GM19397 (cell line): ENCODE measurements around the gene RESF1.
A peak's percentile ranks its signal among the peaks of the same experiment; 100 is the strongest.

ENCODE experiments used
- ATAC-seq: cut with Tn5 transposase; IDR thresholded peaks from one replicate; pipeline ENCODE4 v1.9.1; 2021; ENCODE audit warnings: mild to moderate bottlenecking, moderate library complexity; ENCODE audit not compliant: unreplicated experiment

RESF1 gene

DNA sequence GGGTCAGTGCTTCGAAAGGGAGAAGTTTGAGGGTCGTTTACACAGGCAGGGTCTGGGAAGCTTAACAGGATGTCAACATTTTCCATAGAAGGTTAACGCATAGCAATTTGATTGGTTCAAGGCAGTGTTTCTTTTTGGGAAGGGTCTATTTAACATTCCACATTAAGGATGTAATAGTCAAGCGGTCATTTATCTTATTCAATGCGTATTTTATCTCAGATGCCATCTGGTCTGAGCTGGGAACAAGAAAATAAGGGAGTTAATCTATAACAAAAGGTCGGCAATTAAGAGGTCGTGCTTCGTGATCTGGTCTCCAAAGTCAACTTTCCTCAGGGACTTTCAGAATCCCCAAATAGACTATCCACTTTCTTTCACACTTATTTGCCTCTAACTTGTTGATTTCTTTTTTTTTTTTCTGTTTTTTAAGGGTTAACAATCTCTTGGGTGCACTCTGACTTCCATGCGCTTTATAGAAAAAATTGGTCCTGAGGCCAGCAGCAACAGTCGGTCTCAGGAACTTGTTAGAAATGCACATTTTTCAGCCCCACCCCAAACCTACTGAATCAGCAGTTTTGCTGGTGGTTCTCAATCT, 550 bp upstream of the RESF1 start:
- no peak for ATAC-seq

DNA sequence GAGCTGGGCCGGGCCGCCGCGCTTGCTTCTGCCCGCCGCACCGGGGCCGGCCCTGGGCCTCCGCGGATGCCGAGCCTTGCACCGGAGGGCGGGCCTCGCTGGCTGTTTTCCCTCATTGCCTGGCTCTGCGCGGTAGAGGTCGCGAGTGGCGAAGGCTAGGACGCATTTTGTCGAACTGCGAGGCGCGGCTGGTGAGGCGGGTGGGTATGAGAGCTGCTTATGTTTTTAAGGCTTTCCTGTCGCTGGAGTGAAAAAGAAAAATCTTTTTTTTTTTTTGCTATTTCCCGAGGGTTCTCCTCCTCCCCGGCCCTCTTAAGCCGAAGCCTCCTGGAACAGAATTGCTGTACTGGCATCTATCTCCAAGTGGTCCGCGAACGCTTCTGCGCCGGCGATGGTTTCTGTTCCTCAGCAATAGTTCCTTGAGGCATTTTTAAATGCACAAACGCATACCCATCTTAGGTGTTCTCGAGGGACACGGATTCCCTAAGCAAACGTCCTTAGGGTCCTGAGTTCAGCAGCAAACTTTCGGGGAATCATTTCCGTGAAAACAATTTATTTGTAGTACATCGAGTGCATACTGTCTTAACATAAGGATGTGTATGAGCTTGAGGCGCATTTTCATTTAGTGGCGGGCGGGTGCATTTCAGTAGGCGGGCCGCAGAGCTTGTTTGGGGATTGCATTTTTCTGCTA, 631 bp downstream of the RESF1 start:
- ATAC-seq = peak; percentile 50

DNA sequence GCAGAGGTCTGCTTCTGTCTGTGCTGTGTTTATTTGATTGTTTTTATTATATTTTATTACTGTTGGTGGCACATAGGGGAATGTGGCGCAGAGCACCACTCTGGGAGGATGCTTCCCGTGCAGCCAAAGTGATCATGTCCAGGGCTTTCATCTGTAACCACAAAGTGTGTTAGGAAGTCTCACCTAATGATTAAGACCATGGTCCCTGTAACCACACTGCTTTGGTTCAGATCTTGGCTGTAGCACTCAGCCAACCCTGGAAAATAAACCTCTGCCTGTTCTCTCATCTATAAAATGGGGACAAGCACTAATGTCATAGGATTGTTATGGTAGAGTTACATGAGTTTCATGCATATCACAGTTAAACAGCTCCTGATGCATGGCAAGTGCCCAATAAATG, 1.9 kb downstream of the RESF1 start:
- no peak for ATAC-seq

DNA sequence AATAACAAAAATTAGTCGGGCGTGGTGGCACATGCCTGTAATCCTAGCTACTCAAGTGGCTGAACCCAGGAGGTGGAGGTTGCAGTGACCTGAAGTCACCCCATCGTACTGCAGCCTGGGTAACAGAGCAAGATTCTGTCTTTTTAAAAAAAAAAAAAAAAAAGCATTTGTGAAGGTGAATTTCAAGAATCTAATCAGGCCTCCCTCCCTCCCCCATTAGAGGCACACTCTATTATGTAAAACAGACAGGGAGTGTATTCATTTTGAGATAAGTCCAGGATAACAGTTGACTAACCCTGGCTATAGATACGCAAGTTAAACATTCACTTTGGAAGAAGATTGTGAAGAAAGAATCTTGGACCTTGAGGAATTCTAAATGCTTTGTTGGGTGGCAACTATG, 2.9 kb downstream of the RESF1 start:
- no peak for ATAC-seq

DNA sequence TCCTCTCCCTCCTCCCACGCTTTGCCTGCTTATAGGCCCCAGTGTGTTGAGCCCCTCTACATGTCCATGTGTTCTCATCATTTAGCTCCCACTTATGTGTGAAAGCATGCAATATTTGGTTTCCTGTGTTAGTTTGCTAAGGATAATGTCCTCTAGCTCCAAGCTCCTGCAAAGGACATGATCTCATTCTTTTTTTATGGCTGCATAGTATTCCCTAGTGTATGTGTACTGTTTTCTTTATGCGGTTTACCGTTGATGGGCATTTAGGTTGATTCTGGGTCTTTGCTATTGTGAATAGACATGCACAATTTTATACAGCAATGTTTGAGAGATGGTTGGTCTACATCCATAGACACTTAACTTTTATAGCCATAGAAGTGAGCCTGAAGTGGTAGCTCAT, 5.1 kb downstream of the RESF1 start:
- ATAC-seq = no peak

DNA sequence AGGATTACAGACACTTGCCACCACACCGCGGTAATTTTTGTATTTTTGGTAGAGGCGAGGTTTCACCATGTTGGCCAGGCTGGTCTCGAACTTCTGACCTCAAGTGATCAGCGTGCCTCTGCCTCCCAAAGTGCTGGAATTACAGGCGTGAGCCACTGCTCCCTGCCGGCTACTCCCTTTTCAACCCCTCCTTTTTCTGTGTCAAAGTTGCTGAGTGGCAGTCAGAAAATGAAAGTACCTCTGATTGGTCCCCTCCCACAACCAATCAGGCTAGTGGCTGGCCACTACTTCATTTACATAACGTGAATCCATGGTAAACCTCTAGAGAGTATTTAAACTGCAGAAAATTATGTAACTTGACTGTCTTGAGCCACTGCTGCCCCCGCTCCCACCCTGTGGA, 5.9 kb downstream of the RESF1 start:
- ATAC-seq = no peak

DNA sequence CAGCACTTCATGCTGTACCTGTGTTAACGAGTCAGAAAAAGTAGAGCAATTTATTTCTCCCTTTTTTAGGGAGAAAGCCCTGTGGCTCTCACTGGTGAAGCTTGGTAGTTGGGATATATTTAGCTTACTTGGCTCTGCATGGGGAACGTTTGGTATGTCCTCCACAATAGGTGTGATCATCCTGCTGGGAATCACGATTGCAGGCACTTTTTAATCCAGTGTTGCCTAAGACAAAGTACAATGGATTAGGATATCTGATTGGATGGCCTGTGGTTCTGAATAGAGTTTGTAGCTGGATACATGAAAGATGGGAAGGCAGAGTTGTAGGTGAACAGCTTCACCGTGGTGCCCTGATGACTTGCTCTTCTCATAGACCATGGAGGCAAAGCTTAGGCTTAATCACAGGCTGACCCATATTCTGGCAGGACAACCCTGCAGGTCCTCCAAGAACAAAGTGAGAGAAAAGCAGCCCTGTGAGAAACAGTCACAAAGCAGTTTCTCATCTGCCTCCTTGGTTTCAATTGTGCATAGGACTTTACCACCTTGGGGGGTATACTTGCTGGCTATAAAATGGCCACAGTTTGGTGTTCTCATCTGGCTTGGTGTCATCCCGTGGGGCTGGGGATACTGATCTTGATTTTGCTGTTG, 7.5 kb downstream of the RESF1 start:
- ATAC-seq = no peak

DNA sequence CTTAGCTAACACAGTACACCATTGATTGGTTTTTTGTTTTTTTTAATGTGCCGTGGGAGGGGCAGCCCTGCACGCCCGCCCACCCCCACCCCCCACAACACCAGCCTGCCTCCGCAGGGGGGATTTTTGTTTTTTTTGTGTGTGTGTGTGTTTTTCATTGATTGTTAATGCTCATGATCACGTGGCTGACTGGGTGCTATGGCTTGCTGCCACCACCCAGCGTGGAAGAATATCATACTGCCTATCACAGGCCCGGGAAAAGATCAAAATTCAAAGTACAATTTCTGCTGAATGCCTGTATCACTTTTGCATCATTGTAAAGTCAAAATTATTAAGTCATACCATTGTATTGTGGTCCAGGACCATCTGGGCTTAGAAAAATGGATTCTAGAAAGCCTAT, 8.3 kb downstream of the RESF1 start:
- no peak for ATAC-seq

DNA sequence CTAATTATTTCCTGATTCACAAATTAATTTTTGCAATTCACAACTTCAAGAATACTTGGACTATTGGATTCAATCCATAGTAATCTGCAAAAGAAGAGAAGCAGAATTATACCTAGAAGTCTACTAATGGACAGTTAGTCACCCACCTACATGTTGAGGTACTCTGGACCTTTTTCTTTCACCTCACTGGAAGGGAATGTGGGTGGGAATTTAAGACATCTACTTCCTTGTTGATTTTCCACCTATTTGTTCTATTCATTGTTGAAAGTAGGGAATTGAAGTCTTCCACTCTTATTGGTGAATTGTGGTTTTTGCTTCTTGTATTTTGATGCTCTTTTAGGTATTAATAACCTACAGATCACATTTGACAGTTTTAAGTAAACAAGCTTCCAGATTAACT, 11.0 kb downstream of the RESF1 start:
- ATAC-seq = no peak

DNA sequence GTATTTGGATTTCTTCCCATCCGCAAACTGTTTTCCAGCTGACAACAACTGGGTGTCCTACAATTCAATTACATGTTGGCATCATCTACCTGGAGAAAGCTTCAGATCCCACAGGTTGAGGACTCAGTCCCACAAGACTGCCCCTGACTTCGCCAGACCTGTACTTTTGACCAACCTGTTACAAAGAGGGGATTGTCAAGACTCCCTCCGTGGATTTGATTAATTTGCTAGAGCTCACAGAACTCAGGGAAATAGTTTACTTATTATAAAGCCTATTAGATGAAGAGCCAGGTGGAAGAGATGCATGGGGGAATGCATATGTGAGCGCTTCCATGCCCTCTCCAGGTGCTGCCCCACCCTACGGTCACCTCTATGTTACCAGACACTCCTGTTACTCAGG, 14.6 kb downstream of the RESF1 start:
- ATAC-seq = no peak

DNA sequence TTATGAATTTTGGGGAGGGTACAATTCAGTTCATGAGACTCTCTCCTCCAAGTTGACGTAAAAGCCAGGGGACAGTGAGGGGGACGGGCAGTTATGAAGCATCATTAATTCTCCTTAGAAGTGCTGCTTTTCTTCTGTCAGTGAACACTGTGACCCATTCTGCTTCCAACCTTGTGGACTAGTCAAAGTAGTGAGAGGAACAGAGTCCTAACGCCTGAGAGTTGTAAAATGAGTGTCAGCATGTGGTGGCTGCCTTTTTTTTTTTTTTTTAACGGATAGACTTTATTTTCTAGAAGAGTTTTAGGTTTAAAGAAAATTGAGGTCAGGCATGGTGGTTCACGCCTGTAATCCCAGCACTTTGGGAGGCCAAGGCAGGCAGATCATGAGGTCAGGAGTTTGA, 15.5 kb downstream of the RESF1 start:
- no peak for ATAC-seq

DNA sequence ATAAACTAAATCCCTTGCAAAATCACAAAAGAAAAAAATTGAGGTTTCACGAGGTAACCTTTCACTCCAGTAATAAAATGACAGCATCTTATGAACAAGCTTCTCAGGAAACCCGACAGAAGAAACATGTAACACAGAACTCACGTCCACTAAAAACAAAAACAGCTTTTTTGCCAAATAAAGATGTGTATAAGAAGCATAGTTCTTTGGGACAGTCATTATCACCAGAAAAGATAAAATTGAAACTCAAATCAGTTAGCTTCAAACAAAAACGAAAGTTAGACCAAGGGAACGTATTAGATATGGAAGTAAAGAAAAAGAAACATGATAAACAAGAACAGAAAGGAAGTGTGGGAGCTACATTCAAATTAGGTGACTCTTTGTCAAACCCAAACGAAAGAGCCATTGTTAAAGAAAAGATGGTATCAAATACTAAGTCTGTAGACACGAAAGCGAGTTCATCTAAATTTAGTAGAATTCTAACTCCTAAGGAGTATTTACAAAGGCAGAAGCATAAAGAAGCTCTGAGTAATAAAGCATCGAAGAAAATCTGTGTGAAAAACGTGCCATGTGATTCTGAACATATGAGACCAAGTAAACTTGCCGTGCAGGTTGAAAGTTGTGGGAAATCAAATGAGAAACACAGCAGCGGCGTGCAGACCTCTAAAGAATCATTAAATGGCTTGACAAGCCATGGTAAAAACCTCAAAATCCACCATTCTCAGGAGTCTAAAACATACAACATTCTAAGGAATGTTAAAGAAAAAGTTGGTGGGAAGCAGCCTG, 25.8 kb downstream of the RESF1 start:
- ATAC-seq = no peak

DNA sequence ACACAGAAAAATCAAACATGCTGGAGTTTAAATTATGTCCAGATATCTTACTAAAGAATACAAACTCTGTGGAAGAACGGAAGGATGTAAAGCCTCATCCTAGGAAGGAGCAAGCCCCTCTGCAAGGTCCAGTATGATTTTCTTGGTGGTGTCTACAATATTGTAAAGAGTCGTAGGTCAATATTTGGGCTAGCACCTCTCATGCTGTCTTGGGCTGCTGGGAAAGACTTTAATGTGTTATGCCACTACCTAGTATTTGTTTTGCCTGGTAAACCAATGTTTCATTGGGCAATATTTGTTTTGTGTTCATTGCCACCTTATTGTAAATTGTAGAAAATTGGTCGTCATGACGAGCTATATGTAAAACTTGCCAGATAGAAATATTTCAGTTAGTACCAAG, 26.6 kb downstream of the RESF1 start:
- no peak for ATAC-seq

DNA sequence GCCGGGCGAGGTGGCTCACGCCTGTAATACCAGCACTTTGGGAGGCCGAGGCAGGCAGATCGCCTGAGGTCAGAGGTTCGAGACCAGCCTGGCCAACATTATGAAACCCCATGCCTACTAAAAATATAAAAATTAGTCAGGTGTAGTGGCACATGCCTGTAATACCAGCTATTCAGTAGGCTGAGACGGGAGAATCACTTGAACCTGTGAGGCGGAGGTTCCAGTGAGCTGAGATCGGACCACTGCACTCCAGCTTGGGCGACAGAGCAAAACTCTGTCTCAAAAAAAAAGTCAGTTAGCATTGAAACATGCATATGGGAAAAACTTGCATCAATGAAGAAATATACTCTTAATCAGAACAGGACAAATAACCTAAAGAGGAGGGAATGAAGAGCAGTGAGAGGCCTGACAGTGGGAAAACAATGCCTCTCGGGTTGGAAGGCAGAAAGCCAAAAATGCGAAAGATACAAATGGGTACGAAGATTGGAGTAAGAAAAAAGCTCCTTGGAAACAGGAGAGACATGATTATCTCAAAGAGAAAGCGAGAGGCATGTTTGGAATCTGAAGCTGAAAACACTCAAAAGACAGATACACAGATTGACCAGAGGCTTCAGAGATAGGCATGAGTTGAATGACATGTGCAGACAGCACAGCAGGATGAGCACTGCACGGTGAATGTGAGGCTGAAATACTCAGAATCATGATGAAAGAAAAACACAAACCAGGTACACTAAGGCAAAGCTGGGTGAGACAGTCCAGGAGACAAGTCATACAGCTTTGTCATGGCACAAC, 30.6 kb downstream of the RESF1 start:
- ATAC-seq = no peak

DNA sequence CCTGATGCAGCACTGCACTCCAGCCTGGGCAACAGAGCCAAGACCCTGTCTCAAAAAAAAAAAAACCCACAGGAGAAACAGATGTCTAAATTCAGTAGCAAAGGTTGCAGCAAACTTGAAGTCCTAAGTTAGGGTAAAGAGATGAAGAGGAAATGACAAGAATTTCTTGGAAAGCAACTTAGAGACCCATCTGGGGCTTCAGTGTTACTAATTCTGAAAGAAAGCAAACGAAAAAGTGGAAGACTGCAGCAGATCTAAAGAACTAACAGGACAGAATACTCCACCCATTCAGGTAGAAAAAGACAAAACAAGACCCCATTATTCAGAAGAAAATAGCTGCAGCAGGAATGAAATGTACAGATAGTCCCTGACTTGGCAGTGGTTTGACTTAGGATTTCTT, 31.9 kb downstream of the RESF1 start:
- no peak for ATAC-seq

DNA sequence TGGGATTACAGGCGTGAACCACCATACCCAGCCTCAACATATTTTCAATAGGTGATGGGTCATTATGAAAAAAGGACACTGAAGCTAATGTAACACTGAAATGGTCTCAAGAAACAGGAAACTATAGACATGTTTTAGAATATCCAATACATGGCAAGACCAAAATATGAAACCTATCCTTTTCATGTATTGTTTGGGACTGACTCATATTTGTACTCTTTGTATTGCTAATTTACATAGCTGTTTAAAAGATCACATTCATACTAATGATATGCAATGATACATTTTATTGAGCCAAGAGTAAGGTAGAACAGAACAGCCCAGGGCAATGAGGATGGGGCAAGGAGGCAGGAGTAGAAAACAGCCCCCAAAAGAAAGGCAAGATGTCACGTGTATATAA, 32.6 kb downstream of the RESF1 start:
- ATAC-seq = no peak

DNA sequence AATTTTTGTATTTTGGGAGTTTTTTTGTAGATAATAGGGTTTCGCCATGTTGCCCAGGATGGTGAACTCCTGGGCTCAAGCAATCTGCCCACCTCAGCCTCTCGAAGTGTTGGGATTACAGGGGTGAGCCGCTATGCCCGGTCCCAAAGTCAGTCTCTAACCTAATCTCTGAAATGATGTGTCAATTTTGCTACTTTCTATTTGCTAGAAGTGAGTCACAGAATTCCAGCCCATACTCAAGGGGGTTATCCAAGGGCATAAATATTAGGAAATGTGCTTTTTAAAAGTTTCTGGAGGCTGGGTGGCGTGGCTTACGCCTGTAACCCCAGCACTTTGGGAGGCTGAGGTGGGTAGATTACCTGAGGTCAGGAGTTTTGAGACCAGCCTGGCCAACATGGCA, 40.5 kb downstream of the RESF1 start:
- ATAC-seq = no peak

DNA sequence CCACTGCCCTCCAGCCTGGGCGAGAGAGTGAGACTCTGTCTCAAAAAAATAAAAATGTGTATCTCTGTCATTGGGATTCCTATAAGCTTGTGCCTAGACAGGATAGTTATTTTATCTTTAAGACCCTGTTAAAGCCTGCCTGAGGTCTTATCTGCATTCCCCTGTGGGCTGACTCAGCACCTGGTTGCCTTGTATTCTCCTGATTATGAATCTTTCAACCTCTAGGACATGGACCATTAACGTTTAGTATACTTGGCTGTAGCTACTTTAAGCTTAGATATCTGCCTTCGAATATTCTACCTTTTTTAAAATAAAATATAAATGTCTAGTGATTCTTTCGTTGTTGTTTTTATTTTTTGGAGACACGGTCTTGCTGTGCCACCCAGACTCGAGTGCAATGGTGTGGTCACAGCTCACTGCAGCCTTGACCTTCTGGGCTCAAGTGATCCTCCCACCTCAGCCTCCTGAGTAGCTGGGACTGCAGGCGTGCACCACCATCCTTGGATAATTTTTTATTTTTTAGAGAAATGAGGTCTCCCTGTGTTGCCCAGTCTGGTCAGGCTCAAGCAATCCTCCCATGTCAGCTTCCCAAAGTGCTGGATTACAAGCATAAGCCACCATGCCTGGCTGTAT, 41.3 kb downstream of the RESF1 start:
- no peak for ATAC-seq

DNA sequence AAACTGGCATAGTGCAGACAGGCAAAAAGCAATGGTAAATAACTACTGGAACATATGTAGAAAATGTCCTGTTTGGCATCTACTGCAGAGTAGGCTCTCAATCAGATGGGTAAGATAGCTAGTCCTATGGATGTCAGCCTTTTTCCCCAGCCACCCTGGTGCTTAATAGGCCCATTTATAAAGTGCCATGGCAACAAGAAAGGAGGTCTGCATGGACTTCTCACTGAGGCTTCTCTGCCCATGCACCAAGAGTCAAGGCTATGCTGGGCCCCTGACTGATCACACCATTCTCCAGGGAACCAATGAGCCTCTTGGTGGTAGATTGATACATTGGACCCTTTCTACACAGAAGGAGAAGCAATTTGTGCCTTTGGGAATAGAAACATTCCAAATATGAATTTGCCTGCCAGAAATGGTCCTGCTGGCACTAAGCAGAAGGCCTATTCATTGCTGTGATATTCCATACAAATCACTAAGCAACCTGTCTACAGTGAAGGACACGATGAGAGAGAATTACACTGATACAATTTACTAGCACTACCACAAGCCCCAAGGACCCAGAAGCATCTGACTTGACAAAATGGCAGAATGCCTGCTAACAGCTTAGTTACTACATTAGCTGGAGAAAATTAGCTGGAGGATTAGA, 43.8 kb downstream of the RESF1 start:
- ATAC-seq = no peak

DNA sequence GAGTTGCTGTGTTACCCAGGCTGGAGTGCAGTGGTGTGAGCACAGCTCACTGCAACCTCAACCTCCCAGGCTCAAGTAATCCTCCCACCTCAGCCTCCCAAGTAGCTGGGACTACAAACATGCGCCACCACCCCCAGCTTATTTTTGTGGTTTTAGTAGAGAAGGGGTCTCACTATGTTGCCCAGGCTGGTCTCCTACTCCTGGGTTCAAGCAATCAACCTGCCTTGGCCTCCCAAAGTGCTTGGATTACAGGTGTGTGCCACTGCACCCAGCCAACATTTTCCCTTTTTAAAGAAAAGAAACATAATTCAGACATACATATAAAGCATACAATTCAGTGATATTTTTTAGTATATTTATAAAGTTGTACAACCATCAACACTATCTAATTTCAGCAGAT, 44.4 kb downstream of the RESF1 start:
- ATAC-seq = no peak
